Sigmoid colon (tissue), 4 donors: ENCODE measurements around the gene GGCT.

ENCODE experiments used
- CTCF ChIP-seq, 4 experiments: fragments of 450-650 bp in 3 of 4; fragments of 200-600 bp in 1 of 4; IDR thresholded peaks; one replicate each; pipeline ENCODE4 v1.5.1; 2016 to 2019; ENCODE audit warnings: antibody characterized with exemption in 4 of 4, mild to moderate bottlenecking in 3 of 4, moderate library complexity in 2 of 4
- POLR2AphosphoS5 ChIP-seq, 4 donors: sonication (generic); formaldehyde crosslinking; IDR thresholded peaks; one replicate each; pipeline ENCODE4 v1.6.1; 2017; ENCODE audit warnings: antibody characterized with exemption in 4 of 4

GRCh38 chr7:30452280-30452930 is 52.2 kb downstream of the GGCT start:
- TF ChIP-seq CTCF (IDR thresholded peaks at IDR 0.05) (no peak), POLR2AphosphoS5 (IDR thresholded peaks at IDR 0.05) (no peak)
